GM21360 (cell line): ENCODE measurements around the gene BNIP1.

Experiments used
- ATAC-seq: cut with Tn5 transposase; IDR thresholded peaks from one replicate; pipeline ENCODE4 v1.9.1; 2021; ENCODE audit warnings: mild to moderate bottlenecking, moderate library complexity; ENCODE audit not compliant: unreplicated experiment

The BNIP1 gene

GRCh38 chr5:173210877-173211276 is 66.5 kb downstream of the BNIP1 start:
- ATAC-seq: no peak

- ATAC-seq: no peak
Measured at GRCh38 chr5:173211284-173211683, 67.0 kb downstream of the BNIP1 start.

GRCh38 chr5:173213236-173213933 is 69.1 kb downstream of the BNIP1 start:
- ATAC-seq: no peak
